Type B pancreatic cell (in vitro differentiated cells): ENCODE results near the gene IRF8. TPM values are rescaled to one million over a fixed set of nuclear protein-coding genes. Genes with fewer than 3 reads are reported as not detected.
A peak's percentile ranks its signal among the peaks of the same experiment; 100 is the strongest.

Experiments used
- DNase-seq: peaks from one replicate; pipeline ENCODE4 v3.0.0; 2021; ENCODE audit warnings: mixed read lengths; ENCODE audit not compliant: unreplicated experiment; ENCODE audit errors: extremely low spot score
- H3K27ac Mint-ChIP-seq: 2 replicates; pipeline ENCODE4 v1.8.0; 2021; ENCODE audit warnings: mild to moderate bottlenecking, mixed read lengths
- H3K27me3 Mint-ChIP-seq: 2 replicates; pipeline ENCODE4 v1.8.0; 2021; ENCODE audit warnings: mixed read lengths
- H3K36me3 Mint-ChIP-seq: 2 replicates; pipeline ENCODE4 v1.8.0; 2021; ENCODE audit warnings: mixed read lengths
- H3K4me1 Mint-ChIP-seq: one replicate; pipeline ENCODE4 v1.8.0; 2021; ENCODE audit warnings: mixed read lengths; ENCODE audit not compliant: unreplicated experiment
- H3K4me3 Mint-ChIP-seq: 2 replicates; pipeline ENCODE4 v1.8.0; 2021; ENCODE audit warnings: mild to moderate bottlenecking, mixed read lengths
- H3K9me3 Mint-ChIP-seq: 2 replicates; pipeline ENCODE4 v1.8.0; 2021; ENCODE audit warnings: mixed read lengths
- total RNA-seq: library from RNA; stranded (reverse); gene quantifications from 2 replicates; pipeline ENCODE4 v1.2.1, GENCODE V29; 2021; ENCODE audit warnings: low replicate concordance
- TF ChIP-seq, protein P1 (sequence below): fragments of 200-600 bp; sonication (generic); conservative IDR thresholded peaks from 2 replicates; pipeline ENCODE4 v1.5.0; 2021; ENCODE audit warnings: antibody characterized with exemption, mild to moderate bottlenecking

IRF8 gene
- total RNA-seq, 1 donor from 2014 or later = 12.6 TPM

DNA sequence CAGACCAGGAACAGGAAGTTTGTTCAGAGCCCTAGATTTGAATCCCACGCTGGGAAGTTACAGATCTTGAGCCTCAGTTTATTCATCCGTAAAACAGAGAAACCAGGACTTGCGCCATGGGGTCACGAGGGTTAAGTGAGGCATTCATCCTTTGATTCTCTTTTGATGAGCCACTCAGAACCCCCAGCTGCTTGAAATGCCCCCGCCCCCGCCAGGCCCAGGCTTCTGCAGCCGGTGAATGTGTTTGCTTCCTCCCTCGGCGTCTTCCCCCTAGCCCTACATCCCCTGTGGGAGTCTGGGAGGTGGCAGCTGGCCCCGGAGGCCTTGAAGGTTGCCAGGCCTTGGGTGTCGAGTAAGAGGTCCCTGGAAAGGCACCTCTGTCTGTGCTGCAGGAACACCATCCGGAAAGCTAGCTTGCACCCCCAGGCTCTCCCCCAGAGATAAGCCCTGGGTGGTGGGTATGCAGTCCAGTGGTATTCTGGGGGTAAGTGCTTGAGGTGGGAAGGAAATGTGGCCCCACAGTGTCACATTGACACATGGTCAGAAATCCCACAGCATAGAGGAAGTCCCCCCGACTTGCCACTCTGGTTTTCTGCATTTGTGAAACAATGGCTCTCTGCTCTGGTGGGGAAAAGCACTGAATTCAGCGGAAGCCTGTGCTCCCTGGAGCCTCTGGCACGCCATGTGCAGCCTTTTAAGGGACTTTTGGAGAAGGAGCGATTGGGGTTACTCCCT is 14.9 kb downstream of the IRF8 start:
- Mint-ChIP-seq H3K27me3 (peaks cover 41% of the 10 kb centered on the region), H3K4me1 (peaks cover 22% of the 10 kb centered on the region), H3K9me3 (no peaks in the 10 kb centered on the region), H3K27ac (no peak overlapping the region), H3K4me3 (no peak overlapping the region), H3K36me3 (no peaks in the 10 kb centered on the region)
- DNase-seq = no peak
- TF ChIP-seq, protein P1, sequence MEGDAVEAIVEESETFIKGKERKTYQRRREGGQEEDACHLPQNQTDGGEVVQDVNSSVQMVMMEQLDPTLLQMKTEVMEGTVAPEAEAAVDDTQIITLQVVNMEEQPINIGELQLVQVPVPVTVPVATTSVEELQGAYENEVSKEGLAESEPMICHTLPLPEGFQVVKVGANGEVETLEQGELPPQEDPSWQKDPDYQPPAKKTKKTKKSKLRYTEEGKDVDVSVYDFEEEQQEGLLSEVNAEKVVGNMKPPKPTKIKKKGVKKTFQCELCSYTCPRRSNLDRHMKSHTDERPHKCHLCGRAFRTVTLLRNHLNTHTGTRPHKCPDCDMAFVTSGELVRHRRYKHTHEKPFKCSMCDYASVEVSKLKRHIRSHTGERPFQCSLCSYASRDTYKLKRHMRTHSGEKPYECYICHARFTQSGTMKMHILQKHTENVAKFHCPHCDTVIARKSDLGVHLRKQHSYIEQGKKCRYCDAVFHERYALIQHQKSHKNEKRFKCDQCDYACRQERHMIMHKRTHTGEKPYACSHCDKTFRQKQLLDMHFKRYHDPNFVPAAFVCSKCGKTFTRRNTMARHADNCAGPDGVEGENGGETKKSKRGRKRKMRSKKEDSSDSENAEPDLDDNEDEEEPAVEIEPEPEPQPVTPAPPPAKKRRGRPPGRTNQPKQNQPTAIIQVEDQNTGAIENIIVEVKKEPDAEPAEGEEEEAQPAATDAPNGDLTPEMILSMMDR = no peak

DNA sequence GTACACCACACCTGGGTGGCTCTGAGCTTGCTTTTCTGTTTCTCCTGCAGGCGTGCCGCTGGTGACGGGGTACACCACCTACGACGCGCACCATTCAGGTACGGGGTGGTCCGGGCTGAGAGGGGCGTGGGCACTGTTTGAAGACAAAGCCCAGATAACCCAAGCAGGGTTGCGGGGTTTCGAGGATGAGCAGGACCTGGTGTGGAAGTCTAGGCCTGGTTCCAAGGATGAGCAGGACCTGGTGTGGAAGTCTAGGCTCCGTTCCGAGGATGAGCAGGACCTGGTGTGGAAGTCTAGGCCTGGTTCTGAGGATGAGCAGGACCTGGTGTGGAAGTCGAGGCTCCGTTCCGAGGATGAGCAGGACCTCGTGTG is 15.4 kb downstream of the IRF8 start:
- peaks cover 20% of the 10 kb centered on the region for H3K4me1 Mint-ChIP-seq
- TF ChIP-seq, protein P1 = no peak
- no peak overlapping the region for H3K27ac Mint-ChIP-seq
- no peaks in the 10 kb centered on the region for H3K36me3 Mint-ChIP-seq
- no peak overlapping the region for H3K4me3 Mint-ChIP-seq
- H3K27me3 Mint-ChIP-seq = peaks cover 35% of the 10 kb centered on the region
- DNase-seq = no peak
- H3K9me3 Mint-ChIP-seq = no peaks in the 10 kb centered on the region

DNA sequence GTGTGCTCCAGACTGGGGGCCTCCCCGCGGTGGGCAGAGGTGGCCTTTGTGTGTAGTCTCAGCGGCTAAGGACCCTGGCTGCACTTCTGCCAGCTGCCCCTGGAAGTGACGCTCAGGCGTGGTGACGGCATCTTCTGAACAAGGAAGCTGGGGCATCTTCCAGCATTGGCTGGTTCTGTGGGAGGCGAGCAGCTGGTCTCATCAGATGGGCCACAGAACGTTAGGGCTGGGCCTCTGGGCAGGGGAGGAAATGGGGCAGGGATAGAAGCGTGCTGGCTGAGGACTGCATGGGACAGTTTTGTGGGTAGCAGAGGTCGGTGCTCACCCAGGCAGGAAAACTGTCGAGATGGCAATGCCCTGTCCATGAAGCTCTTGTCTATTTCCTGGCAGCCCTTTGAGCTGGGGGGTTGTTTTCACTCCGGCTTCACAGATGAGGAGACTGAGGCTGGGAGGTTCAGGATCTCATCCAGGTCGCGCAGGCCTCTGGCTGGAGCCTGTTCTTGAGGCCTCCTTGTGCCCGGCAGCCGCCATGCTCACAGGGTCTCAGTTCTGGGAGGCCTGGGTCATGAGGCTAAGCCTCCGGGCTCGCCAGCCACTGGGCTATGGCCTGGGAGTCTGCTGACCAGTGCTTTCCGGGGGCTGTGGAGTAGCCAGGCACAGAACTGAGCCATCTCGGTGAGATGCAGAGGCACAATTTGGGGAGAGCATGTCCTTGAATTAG is 16.3 kb downstream of the IRF8 start:
- Mint-ChIP-seq H3K9me3 (no peaks in the 10 kb centered on the region), H3K27me3 (peaks cover 29% of the 10 kb centered on the region), H3K36me3 (no peaks in the 10 kb centered on the region), H3K4me3 (no peak overlapping the region), H3K27ac (no peak overlapping the region), H3K4me1 (peaks cover 20% of the 10 kb centered on the region)
- no peak for DNase-seq
- TF ChIP-seq, protein P1 = no peak

DNA sequence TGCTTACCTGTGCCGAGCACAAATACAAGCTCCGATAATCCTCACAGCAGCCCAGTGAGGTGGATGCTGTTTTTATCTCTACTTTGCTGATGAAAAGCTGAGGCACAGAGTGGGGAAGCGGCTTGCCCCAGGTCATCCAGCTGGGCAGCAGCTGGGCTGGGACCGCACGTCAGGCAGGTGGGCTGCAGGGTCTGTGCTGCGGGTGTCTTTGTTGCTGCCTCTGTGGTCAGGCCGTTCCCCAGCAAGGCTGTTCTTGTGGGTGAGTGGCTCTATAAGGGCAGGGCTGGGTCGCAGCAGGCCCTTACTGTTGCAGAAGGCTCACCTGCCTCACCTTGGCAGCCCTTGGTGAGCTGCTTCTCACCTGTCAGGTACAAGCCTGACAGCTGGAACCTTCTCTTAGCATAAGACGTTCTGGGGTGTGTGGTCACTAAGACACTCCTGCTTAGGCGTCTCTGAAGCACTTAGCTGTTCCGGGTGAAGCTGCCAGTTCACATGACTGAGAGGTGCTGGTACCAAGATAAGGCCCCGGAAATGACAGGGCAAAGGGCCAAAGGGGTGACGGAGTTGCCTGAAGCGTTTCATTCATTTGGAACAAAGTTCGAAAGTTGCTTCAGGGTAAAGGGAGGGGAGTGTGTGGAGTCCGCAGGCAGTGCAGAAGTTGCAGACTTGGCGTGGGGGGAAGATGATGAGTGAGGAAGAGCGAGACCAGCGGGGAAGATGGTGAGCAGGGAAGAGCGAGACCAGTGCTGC is 17.4 kb downstream of the IRF8 start:
- TF ChIP-seq, protein P1 = no peak
- no peak for DNase-seq
- H3K27ac Mint-ChIP-seq = peak overlapping the region; percentile 8
- peaks cover 20% of the 10 kb centered on the region for H3K4me1 Mint-ChIP-seq
- no peaks in the 10 kb centered on the region for H3K36me3 Mint-ChIP-seq
- no peak overlapping the region for H3K4me3 Mint-ChIP-seq
- H3K9me3 Mint-ChIP-seq = no peaks in the 10 kb centered on the region
- H3K27me3 Mint-ChIP-seq = peaks cover 24% of the 10 kb centered on the region

DNA sequence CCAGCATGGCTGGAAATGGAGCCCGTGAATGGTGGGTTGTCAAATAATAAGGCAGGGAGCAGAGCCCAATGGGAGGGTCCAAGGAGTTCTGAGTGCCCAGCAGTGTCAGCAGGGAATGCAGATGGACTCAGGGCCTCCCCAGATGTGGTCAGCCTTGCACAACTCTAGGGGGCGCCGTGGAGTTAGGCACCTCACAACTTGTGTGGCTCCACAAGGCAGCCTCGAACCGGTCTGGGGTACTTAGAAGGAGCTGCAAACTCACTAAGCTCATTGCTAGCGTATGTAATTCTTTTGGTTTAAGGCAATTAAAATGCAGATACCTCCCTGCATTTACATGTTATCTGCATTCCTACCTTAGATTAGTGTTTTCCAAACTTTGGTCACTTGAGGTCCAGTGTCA is 18.1 kb downstream of the IRF8 start:
- no peak for DNase-seq
- TF ChIP-seq, protein P1 = peak; percentile 54
- H3K4me3 Mint-ChIP-seq = no peak overlapping the region
- peaks cover 20% of the 10 kb centered on the region for H3K27me3 Mint-ChIP-seq
- H3K9me3 Mint-ChIP-seq = no peaks in the 10 kb centered on the region
- no peaks in the 10 kb centered on the region for H3K36me3 Mint-ChIP-seq
- H3K4me1 Mint-ChIP-seq = peaks cover 17% of the 10 kb centered on the region
- no peak overlapping the region for H3K27ac Mint-ChIP-seq
